ENCODE measurements around the gene GPS1. TPM values are rescaled to one million over a fixed set of nuclear protein-coding genes. Genes with fewer than 3 reads are reported as not detected.

GPS1 gene
- total and polyA plus RNA-seq, 4 donors = 53.9 to 66.3 (median 58.8) TPM

DNA sequence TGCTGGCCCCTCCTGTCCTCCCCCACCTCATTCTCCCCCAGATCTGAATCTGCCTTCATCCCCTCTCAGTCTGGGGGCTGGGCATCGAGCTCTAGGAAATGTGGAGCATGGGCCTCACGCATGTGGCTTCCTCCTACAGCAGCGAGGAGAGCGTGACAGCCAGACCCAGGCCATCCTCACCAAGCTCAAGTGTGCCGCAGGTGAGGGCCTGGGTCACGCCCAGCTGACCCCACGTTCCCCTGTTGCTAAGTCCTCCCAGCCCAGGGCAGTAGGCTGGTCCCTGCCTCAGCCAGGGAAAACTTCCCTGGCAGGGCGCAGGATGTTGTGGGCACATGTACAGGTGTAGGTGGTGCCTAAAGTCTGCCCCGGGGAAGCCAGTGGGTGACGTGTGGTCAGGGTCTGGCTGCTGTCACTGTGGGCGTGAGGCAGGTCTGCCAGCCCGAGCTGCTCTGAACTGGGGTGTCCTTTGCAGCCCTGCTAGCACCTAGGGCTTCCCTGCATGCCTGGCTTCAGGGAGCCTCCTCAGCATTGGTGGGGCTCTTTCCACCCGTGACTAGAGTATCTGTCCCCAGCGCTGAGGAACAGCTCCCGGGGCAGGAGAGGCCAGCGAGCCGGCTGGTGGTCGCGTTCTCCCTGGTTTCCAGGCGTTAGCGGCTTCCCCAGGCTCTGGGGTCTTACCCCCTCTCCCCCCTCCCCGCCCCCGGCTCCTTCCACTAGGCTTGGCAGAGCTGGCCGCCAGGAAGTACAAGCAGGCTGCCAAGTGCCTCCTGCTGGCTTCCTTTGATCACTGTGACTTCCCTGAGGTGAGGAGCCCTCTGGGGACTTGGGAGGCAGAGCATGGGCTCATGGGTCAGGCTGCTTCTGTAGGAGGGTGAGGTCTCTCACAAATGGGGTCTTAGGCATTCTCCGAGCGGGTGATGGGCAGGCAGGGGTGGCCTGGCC lies 3.6 kb downstream of the GPS1 start:
- TF ChIP-seq RAD21 (IDR thresholded peaks at IDR 0.05) = no peak
- no peak for TF ChIP-seq RXRA (IDR thresholded peaks at IDR 0.05)
- TF ChIP-seq, protein P1, sequence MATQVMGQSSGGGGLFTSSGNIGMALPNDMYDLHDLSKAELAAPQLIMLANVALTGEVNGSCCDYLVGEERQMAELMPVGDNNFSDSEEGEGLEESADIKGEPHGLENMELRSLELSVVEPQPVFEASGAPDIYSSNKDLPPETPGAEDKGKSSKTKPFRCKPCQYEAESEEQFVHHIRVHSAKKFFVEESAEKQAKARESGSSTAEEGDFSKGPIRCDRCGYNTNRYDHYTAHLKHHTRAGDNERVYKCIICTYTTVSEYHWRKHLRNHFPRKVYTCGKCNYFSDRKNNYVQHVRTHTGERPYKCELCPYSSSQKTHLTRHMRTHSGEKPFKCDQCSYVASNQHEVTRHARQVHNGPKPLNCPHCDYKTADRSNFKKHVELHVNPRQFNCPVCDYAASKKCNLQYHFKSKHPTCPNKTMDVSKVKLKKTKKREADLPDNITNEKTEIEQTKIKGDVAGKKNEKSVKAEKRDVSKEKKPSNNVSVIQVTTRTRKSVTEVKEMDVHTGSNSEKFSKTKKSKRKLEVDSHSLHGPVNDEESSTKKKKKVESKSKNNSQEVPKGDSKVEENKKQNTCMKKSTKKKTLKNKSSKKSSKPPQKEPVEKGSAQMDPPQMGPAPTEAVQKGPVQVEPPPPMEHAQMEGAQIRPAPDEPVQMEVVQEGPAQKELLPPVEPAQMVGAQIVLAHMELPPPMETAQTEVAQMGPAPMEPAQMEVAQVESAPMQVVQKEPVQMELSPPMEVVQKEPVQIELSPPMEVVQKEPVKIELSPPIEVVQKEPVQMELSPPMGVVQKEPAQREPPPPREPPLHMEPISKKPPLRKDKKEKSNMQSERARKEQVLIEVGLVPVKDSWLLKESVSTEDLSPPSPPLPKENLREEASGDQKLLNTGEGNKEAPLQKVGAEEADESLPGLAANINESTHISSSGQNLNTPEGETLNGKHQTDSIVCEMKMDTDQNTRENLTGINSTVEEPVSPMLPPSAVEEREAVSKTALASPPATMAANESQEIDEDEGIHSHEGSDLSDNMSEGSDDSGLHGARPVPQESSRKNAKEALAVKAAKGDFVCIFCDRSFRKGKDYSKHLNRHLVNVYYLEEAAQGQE (IDR thresholded peaks at IDR 0.05) = no peak
- TF ChIP-seq YY1 (IDR thresholded peaks at IDR 0.05) = no peak
- TF ChIP-seq FOXA1 (IDR thresholded peaks at IDR 0.05) = no peak
- TF ChIP-seq SP1 (IDR thresholded peaks at IDR 0.05) = no peak
- no peak overlapping the region for H3K4me3 ChIP-seq (ENCODE audit: low read depth in 1 of 3, low read length in 3 of 3)
- H3K9ac ChIP-seq (ENCODE audit: low read depth in 1 of 2, low read length in 2 of 2) = no peak overlapping the region
- no peak for DNase-seq (ENCODE audit: low spot score)
- 88% methylated on average over 26 of the region's 26 CpGs for WGBS
- H3K27me3 ChIP-seq (ENCODE audit: control insufficient read depth in 4 of 4, insufficient read depth in 4 of 4, low read length in 3 of 4) = no peaks in the 10 kb centered on the region
- peaks cover 4 to 52% (median 22%) of the 10 kb centered on the region in 4 donors for H3K36me3 ChIP-seq (ENCODE audit: control insufficient read depth in 4 of 4, insufficient read depth in 3 of 4, low read depth in 1 of 4, low read length in 3 of 4)
- no peak overlapping the region for H3K27ac ChIP-seq (ENCODE audit: low read depth in 1 of 2, low read length in 2 of 2)
- H3K9me3 ChIP-seq (ENCODE audit: control insufficient read depth in 4 of 4, low read length in 3 of 4) = no peaks in the 10 kb centered on the region
- H3K4me1 ChIP-seq (ENCODE audit: control insufficient read depth in 4 of 4, insufficient read depth in 4 of 4, low read length in 3 of 4) = peaks cover 17 to 31% (median 22%) of the 10 kb centered on the region in 4 donors

DNA sequence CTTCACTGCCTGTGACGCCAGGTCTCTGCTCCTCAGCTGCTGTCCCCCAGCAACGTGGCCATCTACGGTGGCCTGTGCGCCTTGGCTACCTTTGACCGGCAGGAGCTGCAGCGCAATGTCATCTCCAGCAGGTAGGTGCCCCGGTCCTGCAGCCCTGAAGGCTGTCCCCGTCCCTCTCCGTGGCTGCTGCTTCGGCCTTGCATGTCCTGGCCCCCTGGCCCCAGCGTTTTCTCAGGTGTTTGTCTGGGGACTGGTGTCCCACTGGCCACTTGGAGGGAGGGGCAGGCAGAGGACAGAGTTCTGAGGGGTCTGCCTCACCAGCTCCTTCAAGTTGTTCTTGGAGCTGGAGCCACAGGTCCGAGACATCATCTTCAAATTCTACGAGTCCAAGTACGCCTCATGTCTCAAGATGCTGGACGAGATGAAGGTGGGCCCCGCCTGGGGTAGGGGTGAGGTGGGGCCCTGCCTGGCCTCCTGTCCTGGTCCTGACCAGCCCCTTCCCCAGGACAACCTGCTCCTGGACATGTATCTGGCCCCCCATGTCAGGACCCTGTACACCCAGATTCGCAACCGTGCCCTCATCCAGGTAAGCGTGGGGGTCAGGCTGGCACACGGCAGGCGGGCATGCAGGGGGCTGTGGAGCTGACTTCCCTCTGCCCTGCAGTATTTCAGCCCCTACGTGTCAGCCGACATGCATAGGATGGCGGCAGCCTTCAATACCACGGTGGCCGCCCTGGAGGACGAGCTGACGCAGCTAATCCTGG lies 4.4 kb downstream of the GPS1 start:
- Histone ChIP-seq H3K27ac (ENCODE audit: low read depth in 1 of 2, low read length in 2 of 2) (no peak overlapping the region), H3K9me3 (ENCODE audit: control insufficient read depth in 4 of 4, low read length in 3 of 4) (no peaks in the 10 kb centered on the region), H3K4me3 (ENCODE audit: low read depth in 1 of 3, low read length in 3 of 3) (no peak overlapping the region), H3K27me3 (ENCODE audit: control insufficient read depth in 4 of 4, insufficient read depth in 4 of 4, low read length in 3 of 4) (no peaks in the 10 kb centered on the region), H3K36me3 (ENCODE audit: control insufficient read depth in 4 of 4, insufficient read depth in 3 of 4, low read depth in 1 of 4, low read length in 3 of 4) (peaks cover 4 to 60% (median 27%) of the 10 kb centered on the region in 4 donors), H3K4me1 (ENCODE audit: control insufficient read depth in 4 of 4, insufficient read depth in 4 of 4, low read length in 3 of 4) (peaks cover 9 to 22% (median 17%) of the 10 kb centered on the region in 4 donors), H3K9ac (ENCODE audit: low read depth in 1 of 2, low read length in 2 of 2) (no peak overlapping the region)
- DNase-seq (ENCODE audit: low spot score) = no peak
- 94% methylated on average over 28 of the region's 28 CpGs for WGBS
- TF ChIP-seq, protein P1 (IDR thresholded peaks at IDR 0.05) = no peak
- TF ChIP-seq TAF1 (conservative IDR thresholded peaks at IDR 0.05) (no peak), EGR1 (IDR thresholded peaks at IDR 0.05; ENCODE audit: low read depth in 2 of 2) (no peak), FOXA2 (IDR thresholded peaks at IDR 0.05) (no peak), GABPA (IDR thresholded peaks at IDR 0.05 in 1 of 2, conservative IDR thresholded peaks at IDR 0.05 in 1 of 2) (no peak), HNF4A (conservative IDR thresholded peaks at IDR 0.05) (no peak), FOXA1 (IDR thresholded peaks at IDR 0.05) (no peak), YY1 (IDR thresholded peaks at IDR 0.05) (no peak), NR2F2 (IDR thresholded peaks at IDR 0.05) (no peak), RAD21 (IDR thresholded peaks at IDR 0.05) (no peak), SP1 (IDR thresholded peaks at IDR 0.05) (no peak), RXRA (IDR thresholded peaks at IDR 0.05) (no peak), HNF4G (IDR thresholded peaks at IDR 0.05) (no peak)
- TF ChIP-seq, protein P2, sequence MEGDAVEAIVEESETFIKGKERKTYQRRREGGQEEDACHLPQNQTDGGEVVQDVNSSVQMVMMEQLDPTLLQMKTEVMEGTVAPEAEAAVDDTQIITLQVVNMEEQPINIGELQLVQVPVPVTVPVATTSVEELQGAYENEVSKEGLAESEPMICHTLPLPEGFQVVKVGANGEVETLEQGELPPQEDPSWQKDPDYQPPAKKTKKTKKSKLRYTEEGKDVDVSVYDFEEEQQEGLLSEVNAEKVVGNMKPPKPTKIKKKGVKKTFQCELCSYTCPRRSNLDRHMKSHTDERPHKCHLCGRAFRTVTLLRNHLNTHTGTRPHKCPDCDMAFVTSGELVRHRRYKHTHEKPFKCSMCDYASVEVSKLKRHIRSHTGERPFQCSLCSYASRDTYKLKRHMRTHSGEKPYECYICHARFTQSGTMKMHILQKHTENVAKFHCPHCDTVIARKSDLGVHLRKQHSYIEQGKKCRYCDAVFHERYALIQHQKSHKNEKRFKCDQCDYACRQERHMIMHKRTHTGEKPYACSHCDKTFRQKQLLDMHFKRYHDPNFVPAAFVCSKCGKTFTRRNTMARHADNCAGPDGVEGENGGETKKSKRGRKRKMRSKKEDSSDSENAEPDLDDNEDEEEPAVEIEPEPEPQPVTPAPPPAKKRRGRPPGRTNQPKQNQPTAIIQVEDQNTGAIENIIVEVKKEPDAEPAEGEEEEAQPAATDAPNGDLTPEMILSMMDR (IDR thresholded peaks at IDR 0.05; ENCODE audit: low read depth, low read length, missing input control) = no peak
- TF ChIP-seq, protein P3, sequence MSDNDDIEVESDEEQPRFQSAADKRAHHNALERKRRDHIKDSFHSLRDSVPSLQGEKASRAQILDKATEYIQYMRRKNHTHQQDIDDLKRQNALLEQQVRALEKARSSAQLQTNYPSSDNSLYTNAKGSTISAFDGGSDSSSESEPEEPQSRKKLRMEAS (IDR thresholded peaks at IDR 0.05) = no peak
- TF ChIP-seq, protein P4, sequence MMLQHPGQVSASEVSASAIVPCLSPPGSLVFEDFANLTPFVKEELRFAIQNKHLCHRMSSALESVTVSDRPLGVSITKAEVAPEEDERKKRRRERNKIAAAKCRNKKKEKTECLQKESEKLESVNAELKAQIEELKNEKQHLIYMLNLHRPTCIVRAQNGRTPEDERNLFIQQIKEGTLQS (IDR thresholded peaks at IDR 0.05) = no peak
- TF ChIP-seq, protein P5, sequence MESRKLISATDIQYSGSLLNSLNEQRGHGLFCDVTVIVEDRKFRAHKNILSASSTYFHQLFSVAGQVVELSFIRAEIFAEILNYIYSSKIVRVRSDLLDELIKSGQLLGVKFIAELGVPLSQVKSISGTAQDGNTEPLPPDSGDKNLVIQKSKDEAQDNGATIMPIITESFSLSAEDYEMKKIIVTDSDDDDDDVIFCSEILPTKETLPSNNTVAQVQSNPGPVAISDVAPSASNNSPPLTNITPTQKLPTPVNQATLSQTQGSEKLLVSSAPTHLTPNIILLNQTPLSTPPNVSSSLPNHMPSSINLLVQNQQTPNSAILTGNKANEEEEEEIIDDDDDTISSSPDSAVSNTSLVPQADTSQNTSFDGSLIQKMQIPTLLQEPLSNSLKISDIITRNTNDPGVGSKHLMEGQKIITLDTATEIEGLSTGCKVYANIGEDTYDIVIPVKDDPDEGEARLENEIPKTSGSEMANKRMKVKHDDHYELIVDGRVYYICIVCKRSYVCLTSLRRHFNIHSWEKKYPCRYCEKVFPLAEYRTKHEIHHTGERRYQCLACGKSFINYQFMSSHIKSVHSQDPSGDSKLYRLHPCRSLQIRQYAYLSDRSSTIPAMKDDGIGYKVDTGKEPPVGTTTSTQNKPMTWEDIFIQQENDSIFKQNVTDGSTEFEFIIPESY (IDR thresholded peaks at IDR 0.05) = no peak

Data from liver (tissue), 9 donors.